Loucy (cell line): ENCODE measurements around the gene PHACTR1.

ENCODE experiments used
- H2AFZ ChIP-seq: fragments of 200-600 bp; sonication (generic); 2 replicates; pipeline ENCODE4 v1.6.0; 2016; ENCODE audit warnings: antibody characterized with exemption, mild to moderate bottlenecking, low read length, moderate library complexity
- H3F3A ChIP-seq: fragments of 200-600 bp; 2 replicates; pipeline ENCODE4 v1.6.0; 2016; ENCODE audit warnings: antibody characterized with exemption, low read depth, mild to moderate bottlenecking
- H3K27me3 ChIP-seq: fragments of 200-600 bp; sonication (generic); 2 replicates; pipeline ENCODE4 v1.6.1; 2014; ENCODE audit warnings: low read length, mild to moderate bottlenecking; ENCODE audit not compliant: insufficient read depth, poor library complexity, severe bottlenecking
- H3K36me3 ChIP-seq: fragments of 200-600 bp; sonication (generic); 2 replicates; pipeline ENCODE4 v1.6.1; 2016; ENCODE audit warnings: low read length; ENCODE audit not compliant: insufficient read depth
- H3K4me1 ChIP-seq: fragments of 200-600 bp; sonication (generic); 2 replicates; pipeline ENCODE4 v1.5.1; 2014; ENCODE audit warnings: low read length, mild to moderate bottlenecking; ENCODE audit not compliant: insufficient read depth, poor library complexity, severe bottlenecking
- H3K4me2 ChIP-seq: fragments of 200-600 bp; sonication (generic); 2 replicates; pipeline ENCODE4 v1.6.0; 2014; ENCODE audit warnings: antibody characterized with exemption, low read length, low read depth, mild to moderate bottlenecking; ENCODE audit not compliant: poor library complexity, severe bottlenecking
- H3K4me3 ChIP-seq: fragments of 200-600 bp; sonication (generic); 2 replicates; pipeline ENCODE4 v1.5.1; 2014; ENCODE audit warnings: low read length, mild to moderate bottlenecking, mixed read lengths; ENCODE audit not compliant: poor library complexity, severe bottlenecking
- H3K79me2 ChIP-seq: fragments of 200-600 bp; sonication (generic); 2 replicates; pipeline ENCODE4 v1.6.1; 2014; ENCODE audit warnings: low read length; ENCODE audit not compliant: insufficient read depth
- H3K9ac ChIP-seq: fragments of 200-600 bp; sonication (generic); 2 replicates; pipeline ENCODE4 v1.6.0; 2014; ENCODE audit warnings: mild to moderate bottlenecking, low read depth, low read length, moderate library complexity; ENCODE audit not compliant: poor library complexity, severe bottlenecking
- H3K9me2 ChIP-seq: fragments of 200-600 bp; sonication (generic); replicated peaks from 2 replicates; pipeline ENCODE4 v1.6.1; 2016; ENCODE audit warnings: low read depth, low read length, mixed read lengths
- H3K9me3 ChIP-seq: fragments of 200-600 bp; sonication (generic); 2 replicates; pipeline ENCODE4 v1.6.1; 2014; ENCODE audit warnings: mild to moderate bottlenecking, antibody characterized with exemption, low read length, low read depth; ENCODE audit not compliant: insufficient read depth
- H4K20me1 ChIP-seq: fragments of 200-600 bp; sonication (generic); 2 replicates; pipeline ENCODE4 v1.6.0; 2014; ENCODE audit warnings: antibody characterized with exemption, low read length, mild to moderate bottlenecking; ENCODE audit not compliant: insufficient read depth, poor library complexity, severe bottlenecking
- CTCF ChIP-seq: fragments of 200-600 bp; sonication (generic); conservative IDR thresholded peaks from 2 replicates; pipeline ENCODE4 v1.5.1; 2014; ENCODE audit warnings: mild to moderate bottlenecking, antibody characterized with exemption, low read length
- EZH2phosphoT487 ChIP-seq: fragments of 200-600 bp; IDR thresholded peaks from 2 replicates; pipeline ENCODE4 v1.6.1; 2018; ENCODE audit warnings: antibody characterized with exemption, mild to moderate bottlenecking, moderate library complexity, borderline replicate concordance

The PHACTR1 gene

GRCh38 chr6:13059026-13059425 lies 342.5 kb downstream of the PHACTR1 start:
- Histone ChIP-seq H3K4me1 (no peaks in the 10 kb centered on the region), H3F3A (no peaks in the 10 kb centered on the region), H3K27me3 (no peaks in the 10 kb centered on the region), H4K20me1 (no peaks in the 10 kb centered on the region), H3K4me3 (no peak overlapping the region), H3K9me3 (no peaks in the 10 kb centered on the region), H3K36me3 (no peaks in the 10 kb centered on the region), H2AFZ (no peak overlapping the region), H3K4me2 (no peak overlapping the region), H3K79me2 (no peaks in the 10 kb centered on the region), H3K9me2 (no peaks in the 10 kb centered on the region), H3K9ac (no peak overlapping the region)
- TF ChIP-seq CTCF (no peak), EZH2phosphoT487 (no peak)

GRCh38 chr6:13063300-13063918 lies 346.8 kb downstream of the PHACTR1 start:
- Histone ChIP-seq H3K4me3 (no peak overlapping the region), H3K9ac (no peak overlapping the region), H4K20me1 (no peaks in the 10 kb centered on the region), H3K4me1 (peaks cover 2% of the 10 kb centered on the region), H2AFZ (no peak overlapping the region), H3K9me2 (no peaks in the 10 kb centered on the region), H3K36me3 (no peaks in the 10 kb centered on the region), H3K4me2 (no peak overlapping the region), H3K79me2 (no peaks in the 10 kb centered on the region), H3K27me3 (no peaks in the 10 kb centered on the region), H3K9me3 (no peaks in the 10 kb centered on the region), H3F3A (no peaks in the 10 kb centered on the region)
- TF ChIP-seq CTCF (no peak), EZH2phosphoT487 (no peak)

- H2AFZ ChIP-seq: no peak overlapping the region
- no peaks in the 10 kb centered on the region for H3K27me3 ChIP-seq
- no peaks in the 10 kb centered on the region for H4K20me1 ChIP-seq
- no peak overlapping the region for H3K4me2 ChIP-seq
- no peaks in the 10 kb centered on the region for H3K36me3 ChIP-seq
- H3K9ac ChIP-seq: no peak overlapping the region
- no peaks in the 10 kb centered on the region for H3K9me3 ChIP-seq
- TF ChIP-seq EZH2phosphoT487 (no peak), CTCF (no peak)
- H3K4me1 ChIP-seq: peaks cover 8% of the 10 kb centered on the region
- H3K4me3 ChIP-seq: no peak overlapping the region
- no peaks in the 10 kb centered on the region for H3K79me2 ChIP-seq
- no peaks in the 10 kb centered on the region for H3F3A ChIP-seq
- H3K9me2 ChIP-seq: no peaks in the 10 kb centered on the region
These were observed 349.0 kb downstream of the PHACTR1 start for GRCh38 chr6:13065581-13065980.
